SU-DHL-6 (cell line): ENCODE measurements around the gene CPZ.

Experiments used
- CTCF ChIP-seq: fragments of 200-600 bp; sonication (generic); IDR thresholded peaks from one replicate; pipeline ENCODE4 v1.5.1; 2017; ENCODE audit warnings: antibody characterized with exemption, mild to moderate bottlenecking, low read length, moderate library complexity; ENCODE audit not compliant: insufficient read depth, poor library complexity, severe bottlenecking
- EZH2phosphoT487 ChIP-seq: fragments of 200-600 bp; sonication (generic), shearing (Covaris generic); conservative IDR thresholded peaks from 2 replicates; pipeline ENCODE4 v1.6.1; 2018; ENCODE audit warnings: mild to moderate bottlenecking, antibody characterized with exemption, low read length, moderate library complexity, mixed read lengths

GRCh38 chr4:8550691-8551090 lies 41.9 kb upstream of the CPZ start:
- no peak for TF ChIP-seq CTCF
- TF ChIP-seq EZH2phosphoT487, result no peak
